ENCODE measurements around the gene THEM5.

GRCh38 chr1:151837197-151837596 is 16.3 kb downstream of the THEM5 start:
- TF ChIP-seq CTCF (IDR thresholded peaks at IDR 0.05) (no peak), POLR2A (IDR thresholded peaks at IDR 0.05) (no peak)

All from stomach (tissue), 4 donors.